Lung microvascular endothelial cell (primary cell): Measurements from ENCODE around the gene CXCL11. TPM values are rescaled to one million over a fixed set of nuclear protein-coding genes. Genes with fewer than 3 reads are reported as not detected.
"Not testable (repeated sequence)": the region's sequence is repeated elsewhere in the genome, so short reads cannot be mapped to it uniquely, and the experiment has no call there.

Experiments used
- DNase-seq, 2 donors: peaks; one replicate each; pipeline versions ENCODE4 v3.0.0 to v3.0.0-alpha.2; 2010; ENCODE audit warnings: low read depth in 2 of 2
- total RNA-seq: library from RNA; depleted of rRNA; stranded (reverse); fragments of >200 nt; gene quantifications from 2 replicates; pipeline ENCODE4 v1.2.1, GENCODE V29; 2014

Gene CXCL11
- total RNA-seq, 1 donor from 2014 or later, result 0.20 TPM

DNA sequence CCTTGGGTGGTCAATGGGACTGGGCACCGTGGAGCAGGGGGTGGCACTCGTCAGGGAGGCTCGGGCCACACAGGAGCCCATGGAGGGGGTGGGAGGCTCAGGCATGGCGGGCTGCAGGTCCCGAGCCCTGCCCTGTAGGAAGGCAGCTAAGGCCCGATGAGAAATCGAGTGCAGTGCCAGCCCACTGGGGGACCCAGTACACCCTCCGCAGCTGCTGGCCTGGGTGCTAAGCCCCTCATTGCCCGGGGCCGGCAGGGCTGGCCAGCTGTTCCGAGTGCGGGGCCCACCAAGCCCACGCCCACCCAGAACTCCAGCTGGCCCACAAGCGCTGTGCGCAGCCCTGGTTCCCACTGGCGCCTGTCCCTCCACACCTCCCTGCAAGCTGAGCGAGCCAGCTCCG, 7.4 kb upstream of the CXCL11 start:
- not testable (repeated sequence) for DNase-seq

DNA sequence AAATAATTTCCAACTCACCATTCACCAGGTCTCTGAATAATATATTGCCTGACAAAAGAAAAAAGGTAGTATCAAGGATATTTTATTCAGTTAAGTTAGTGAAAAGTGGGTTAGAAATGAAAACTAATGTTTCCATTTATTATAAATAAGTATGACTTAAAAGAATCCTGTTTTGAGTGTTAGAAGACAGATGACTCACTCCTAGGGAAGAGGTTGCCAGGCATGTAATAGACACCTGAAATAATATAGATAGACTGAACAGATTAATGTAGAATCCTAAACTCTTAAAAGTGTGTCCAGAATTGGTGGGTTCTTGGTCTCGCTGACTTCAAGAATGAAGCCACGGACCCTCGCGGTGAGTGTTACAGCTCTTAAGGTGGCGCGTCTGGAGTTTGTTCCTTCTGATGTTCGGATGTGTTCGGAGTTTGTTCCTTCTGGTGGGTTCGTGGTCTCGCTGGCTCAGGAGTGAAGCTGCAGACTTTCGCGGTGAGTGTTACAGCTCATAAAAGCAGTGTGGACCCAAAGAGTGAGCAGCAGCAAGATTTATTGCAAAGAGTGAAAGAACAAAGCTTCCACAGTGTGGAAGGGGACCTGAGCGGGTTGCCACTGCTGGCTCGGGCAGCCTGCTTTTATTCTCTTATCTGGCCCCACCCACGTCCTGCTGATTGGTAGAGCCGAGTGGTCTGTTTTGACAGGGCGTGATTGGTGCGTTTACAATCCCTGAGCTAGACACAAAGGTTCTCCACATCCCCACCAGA, 6.5 kb upstream of the CXCL11 start:
- DNase-seq, result peak; percentile 25 to 31

DNA sequence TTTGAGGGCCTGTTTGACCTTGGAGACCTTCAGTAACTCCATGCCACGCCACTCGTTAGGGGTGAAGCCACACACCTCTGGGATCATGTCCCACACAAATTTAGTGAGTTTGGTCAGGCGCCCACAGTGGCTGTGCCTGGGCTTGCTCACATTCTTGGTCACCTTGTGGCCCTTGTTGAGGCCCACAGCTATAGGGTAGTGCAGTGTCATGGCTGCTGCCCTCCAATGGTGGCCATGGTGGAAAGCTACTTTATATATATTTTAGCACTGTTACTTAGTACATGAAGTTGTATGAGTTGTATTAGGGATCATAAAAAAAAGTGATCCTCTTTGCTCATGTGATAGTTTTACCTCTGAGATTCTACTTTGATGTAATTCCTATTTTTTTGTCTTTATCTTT, 985 bp upstream of the CXCL11 start:
- no peak for DNase-seq

- no peak for DNase-seq
Measured at GRCh38 chr4:76035141-76035540, 729 bp downstream of the CXCL11 start.

DNA sequence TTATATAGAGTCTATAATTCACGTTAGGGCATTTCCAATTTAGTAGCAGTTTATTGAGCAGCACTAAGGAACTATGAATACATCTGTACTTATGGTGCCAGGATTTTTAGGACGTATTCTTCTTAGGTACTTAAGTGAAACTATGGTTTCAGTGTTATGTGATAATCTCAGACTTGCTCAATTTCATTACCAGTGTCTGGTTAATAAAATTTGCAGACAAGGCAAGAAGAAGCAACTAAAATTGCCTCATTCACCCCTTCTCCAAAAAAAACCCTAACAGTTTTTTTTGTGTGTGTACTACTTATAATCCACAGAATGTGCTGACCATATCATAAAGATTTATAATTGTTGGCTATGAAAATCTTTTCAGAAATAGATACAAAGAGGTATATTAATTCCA, 6.6 kb downstream of the CXCL11 start:
- DNase-seq, result no peak

- peak; percentile 63 to 72 for DNase-seq
Measured at GRCh38 chr4:76028350-76028765, 7.5 kb downstream of the CXCL11 start.

GRCh38 chr4:76024065-76024464, 11.8 kb downstream of the CXCL11 start:
- no peak for DNase-seq

- DNase-seq, result peak; percentile 14 to 59
Measured at GRCh38 chr4:76023389-76023788, 12.5 kb downstream of the CXCL11 start, which contains the start of gene CXCL10. Gene CXCL10 (minus strand): TSS chr4:76023497. CDS start chr4:76023431, 66 bp downstream.

DNA sequence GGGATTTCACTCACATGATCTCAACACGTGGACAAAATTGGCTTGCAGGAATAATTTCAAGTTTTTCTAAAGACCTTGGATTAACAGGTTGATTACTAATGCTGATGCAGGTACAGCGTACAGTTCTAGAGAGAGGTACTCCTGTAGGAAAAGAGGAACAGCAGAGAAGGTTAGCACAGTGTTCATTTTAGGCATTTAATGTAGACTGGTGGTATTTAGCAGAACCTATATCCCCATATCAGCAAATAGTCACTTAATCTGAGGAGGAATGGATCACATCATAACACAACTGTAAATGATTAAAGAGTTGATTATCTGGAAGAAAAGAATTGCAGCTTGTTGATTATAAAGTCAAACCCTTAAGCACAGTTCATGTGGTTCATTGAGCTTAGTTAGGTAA, 13.2 kb downstream of the CXCL11 start:
- DNase-seq, result no peak

- no peak for DNase-seq
Measured at GRCh38 chr4:76022031-76022430, 13.8 kb downstream of the CXCL11 start.

DNA sequence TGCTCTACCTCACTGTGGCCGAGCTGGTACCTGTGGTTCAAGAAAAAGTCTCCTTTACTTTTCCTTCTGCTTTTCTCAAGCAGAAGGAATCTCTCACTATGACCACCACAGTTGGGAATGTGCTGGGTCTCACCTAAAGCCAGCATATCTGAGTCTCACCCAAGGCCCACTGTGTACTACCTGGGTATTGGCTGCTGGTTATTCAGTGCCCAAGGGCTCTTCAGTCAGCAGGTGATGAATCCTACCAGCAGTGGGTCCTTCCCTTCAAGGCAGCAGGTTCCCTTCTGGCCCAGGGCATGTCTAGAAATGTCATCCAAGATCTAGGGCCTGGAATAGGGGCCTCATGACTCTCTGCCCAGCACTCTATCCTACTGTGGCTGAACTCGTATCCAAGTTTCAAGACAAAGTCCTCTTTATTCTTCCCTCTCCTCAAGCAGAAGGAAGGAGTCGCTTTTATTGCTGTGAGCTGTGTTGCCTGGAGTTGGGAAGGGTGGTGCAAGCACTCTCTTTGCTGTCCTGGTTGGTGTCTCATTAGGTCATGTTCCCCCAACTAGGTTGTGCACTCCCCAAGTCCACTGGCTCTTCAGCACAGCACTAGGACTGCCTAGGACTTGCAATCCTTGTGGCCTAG, 18.7 kb downstream of the CXCL11 start:
- DNase-seq, result no peak

DNA sequence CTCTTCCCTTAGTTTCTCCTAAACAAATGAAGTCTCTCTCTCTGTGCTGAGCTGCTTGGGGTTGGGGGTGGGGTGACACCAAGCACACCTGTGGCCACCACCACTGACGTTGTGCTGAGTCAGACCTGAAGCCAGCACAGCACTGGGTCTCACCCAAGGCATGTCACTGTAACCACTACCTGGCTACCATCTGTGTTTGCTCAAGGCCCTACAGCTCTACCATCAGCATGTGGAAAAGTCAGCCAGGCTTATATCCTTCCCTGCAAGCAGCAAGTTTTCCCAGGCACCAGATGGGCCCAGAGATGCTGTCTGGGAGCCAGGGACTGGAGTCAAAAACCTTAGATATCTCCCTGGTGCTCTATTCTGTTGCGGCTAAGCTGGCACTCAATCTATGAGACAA, 19.5 kb downstream of the CXCL11 start:
- DNase-seq, result no peak

DNA sequence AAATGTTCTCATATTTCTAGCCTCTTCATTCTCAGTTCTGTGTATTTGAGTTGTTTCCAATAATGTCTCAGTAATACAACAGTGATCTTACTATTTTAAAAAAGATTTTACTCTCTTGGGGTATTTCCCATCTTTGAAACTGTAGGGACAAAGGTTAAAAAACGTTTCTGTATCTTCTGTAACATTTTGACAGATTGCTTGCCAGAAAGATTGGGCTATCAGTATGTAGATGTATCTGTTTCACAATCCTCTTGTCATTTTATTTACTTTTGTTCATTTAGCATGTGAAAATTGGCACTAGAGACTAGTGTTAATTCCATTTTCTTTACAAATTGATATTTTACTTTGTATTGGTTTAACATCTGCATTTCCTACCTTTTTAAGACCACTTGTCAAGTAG, 22.3 kb downstream of the CXCL11 start:
- no peak for DNase-seq

DNA sequence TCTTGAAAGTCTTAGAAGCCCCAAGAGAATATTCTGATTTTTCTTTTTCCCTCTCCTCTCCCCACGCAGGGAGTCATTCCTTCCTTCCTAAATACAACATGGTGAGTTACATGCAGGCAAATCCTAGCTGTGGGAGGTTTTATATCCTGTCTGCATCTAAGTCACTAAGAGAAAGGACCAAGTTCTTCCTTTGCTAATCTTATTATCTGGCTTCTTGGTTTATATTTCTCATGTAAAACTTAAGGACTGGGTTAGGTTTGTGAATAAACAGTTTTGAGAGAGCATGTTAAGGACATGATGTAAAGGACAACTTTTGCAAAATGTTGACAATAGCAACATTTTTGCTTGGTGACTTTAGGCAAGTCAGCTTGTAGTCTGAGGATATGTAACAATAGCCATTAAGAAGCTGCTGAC, 23.5 kb downstream of the CXCL11 start:
- no peak for DNase-seq

- peak in 1 of 2 donors; percentile 67 for DNase-seq
Measured at GRCh38 chr4:76011700-76012387, 24.0 kb downstream of the CXCL11 start.

- DNase-seq, result no peak
Measured at GRCh38 chr4:76011018-76011670, 24.7 kb downstream of the CXCL11 start.

GRCh38 chr4:76010576-76010975, 25.3 kb downstream of the CXCL11 start:
- DNase-seq, result no peak

DNA sequence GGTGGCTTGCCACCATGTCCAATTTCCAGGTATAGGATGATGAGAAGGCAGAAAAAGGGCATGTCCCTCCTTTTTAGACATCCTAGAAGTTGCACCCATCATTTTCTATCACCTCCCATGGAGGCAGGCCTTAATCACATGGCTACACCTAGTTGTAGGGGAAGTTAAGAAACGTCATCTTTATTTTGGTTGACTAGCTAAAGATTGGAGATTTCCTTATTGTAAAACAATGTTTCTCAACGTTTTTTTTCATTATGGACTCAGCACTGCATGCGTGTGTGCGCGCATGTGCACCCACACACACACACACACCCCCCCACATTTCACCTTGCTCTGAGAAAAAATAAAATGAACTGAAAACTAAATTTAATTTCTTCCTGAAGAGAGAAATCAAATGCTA, 26.6 kb downstream of the CXCL11 start:
- no peak for DNase-seq

- DNase-seq, result no peak
Measured at GRCh38 chr4:76007089-76007862, 28.6 kb downstream of the CXCL11 start, which contains the start of gene CXCL9. Gene CXCL9 (minus strand): TSS chr4:76007509. CDS start chr4:76007449, 60 bp downstream.

GRCh38 chr4:76003620-76004019, 32.2 kb downstream of the CXCL11 start:
- no peak for DNase-seq

DNA sequence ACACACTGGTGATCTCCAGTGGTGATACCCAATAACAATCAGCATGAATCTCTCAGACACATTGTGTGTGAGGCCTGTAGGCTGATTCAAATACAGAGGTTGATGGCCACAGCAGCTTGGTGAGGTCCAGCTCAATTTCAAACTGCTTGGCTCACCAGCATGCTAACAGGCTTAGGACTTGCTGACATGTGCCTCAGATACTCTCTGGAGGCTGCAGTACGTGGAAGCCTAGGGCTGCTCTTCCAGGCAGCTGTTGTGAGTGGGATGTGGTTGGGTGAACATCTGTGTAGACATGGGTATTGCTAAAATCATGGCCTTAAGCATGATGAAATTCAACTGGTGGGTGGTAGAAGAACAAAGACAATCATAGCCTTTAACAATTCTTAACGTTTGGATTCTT, 32.8 kb downstream of the CXCL11 start:
- DNase-seq, result no peak
